A549 (cell line): ENCODE measurements around the gene PPP6R3.
"Not testable (repeated sequence)": the region's sequence is repeated elsewhere in the genome, so short reads cannot be mapped to it uniquely, and the experiment has no call there.

ENCODE experiments used
- BHLHE40 ChIP-seq: IDR thresholded peaks from 2 replicates; pipeline ENCODE4 v1.6.1; 2012; ENCODE audit warnings: low read depth, low read length, inconsistent platforms
- CHD2 ChIP-seq: fragments of 150-350 bp; IDR thresholded peaks from 2 replicates; pipeline ENCODE4 v1.6.1; 2014; ENCODE audit warnings: low read length; ENCODE audit not compliant: partially characterized antibody
- CTCF ChIP-seq: fragments of >200 bp; sonication (Bioruptor Twin); formaldehyde crosslinking; IDR thresholded peaks from 3 replicates; pipeline ENCODE4 v1.5.1; 2016
- EP300 ChIP-seq, 2 experiments: fragments of >200 bp; sonication (Bioruptor Twin); formaldehyde crosslinking; IDR thresholded peaks; 2 replicates in 1 of 2; 3 replicates in 1 of 2; pipeline ENCODE4 v1.6.1; 2016 to 2017
- GATA3 ChIP-seq: IDR thresholded peaks from 2 replicates; pipeline ENCODE4 v1.6.1; 2012; ENCODE audit warnings: borderline replicate concordance
- JUN ChIP-seq, 2 experiments: fragments of >200 bp; sonication (Bioruptor Twin); formaldehyde crosslinking; IDR thresholded peaks; 2 replicates in 1 of 2; 3 replicates in 1 of 2; pipeline ENCODE4 v1.6.1; 2016 to 2017
- MYC ChIP-seq: IDR thresholded peaks from 2 replicates; pipeline ENCODE4 v1.6.1; 2012; ENCODE audit warnings: mild to moderate bottlenecking, inconsistent platforms, low read length, improper control_type of control experiment, borderline replicate concordance
- POLR2A ChIP-seq: IDR thresholded peaks from 2 replicates; pipeline ENCODE4 v1.6.1; 2012; ENCODE audit warnings: mild to moderate bottlenecking, low read length

GRCh38 chr11:68623706-68624105, 163.2 kb downstream of the PPP6R3 start:
- TF ChIP-seq JUN (IDR thresholded peaks at IDR 0.05); BHLHE40; CTCF; CHD2; POLR2A; EP300 (IDR thresholded peaks at IDR 0.05); GATA3; MYC: not testable (repeated sequence)
